ENCODE results near the gene AEBP1. TPM values are rescaled to one million over a fixed set of nuclear protein-coding genes. Genes with fewer than 3 reads are reported as not detected.

The AEBP1 gene
- total RNA-seq, 1 experiment from 2014 or later, result 0.54 TPM

GRCh38 chr7:44145479-44145968 lies 41.4 kb downstream of the AEBP1 start:
- H3K4me1 ChIP-seq, result peaks cover 7% of the 10 kb centered on the region
- no peaks in the 10 kb centered on the region for H3K36me3 Mint-ChIP-seq (ENCODE audit: insufficient read depth, unreplicated experiment)
- no peak overlapping the region for H3K4me3 ChIP-seq (ENCODE audit: low read depth, low read length)
- no peaks in the 10 kb centered on the region for H3K27me3 Mint-ChIP-seq (ENCODE audit: insufficient read depth, unreplicated experiment)
- CTCF ChIA-PET, result no interaction called here
- H3K36me3 ChIP-seq (ENCODE audit: control insufficient read depth, insufficient read depth, low read length), result no peaks in the 10 kb centered on the region
- POLR2A ChIA-PET, result no interaction called here
- H3K4me3 Mint-ChIP-seq (ENCODE audit: unreplicated experiment), result no peak overlapping the region
- peaks cover 7% of the 10 kb centered on the region for H3K4me1 Mint-ChIP-seq (ENCODE audit: low read depth, unreplicated experiment)
- no peak overlapping the region for H3K27ac Mint-ChIP-seq (ENCODE audit: unreplicated experiment)
- no peak for TF ChIP-seq CTCF (IDR thresholded peaks at IDR 0.05; ENCODE audit: insufficient read depth in 1 of 2, low read depth in 1 of 2, low read length in 1 of 2, severe bottlenecking in 1 of 2, unreplicated experiment in 1 of 2)
- no peaks in the 10 kb centered on the region for H3K9me3 Mint-ChIP-seq (ENCODE audit: unreplicated experiment)
- no peaks in the 10 kb centered on the region for H3K9me3 ChIP-seq
- no TSS peak for BruUV-seq (replicated peaks)
- peak in 1 of 2 experiments; percentile 18 for DNase-seq
- intact Hi-C loops (cut with micrococcal nuclease; ENCODE audit: unreplicated experiment), result no loop called here
- no peaks in the 10 kb centered on the region for H3K27me3 ChIP-seq (replicated peaks; ENCODE audit: control insufficient read depth, insufficient read depth, low read length)

- no peaks in the 10 kb centered on the region for H3K36me3 ChIP-seq (ENCODE audit: control insufficient read depth, insufficient read depth, low read length)
- Mint-ChIP-seq H3K9me3 (ENCODE audit: unreplicated experiment) (no peaks in the 10 kb centered on the region), H3K27me3 (ENCODE audit: insufficient read depth, unreplicated experiment) (no peaks in the 10 kb centered on the region), H3K4me1 (ENCODE audit: low read depth, unreplicated experiment) (peaks cover 2% of the 10 kb centered on the region), H3K36me3 (ENCODE audit: insufficient read depth, unreplicated experiment) (no peaks in the 10 kb centered on the region), H3K4me3 (ENCODE audit: unreplicated experiment) (no peak overlapping the region), H3K27ac (ENCODE audit: unreplicated experiment) (no peak overlapping the region)
- intact Hi-C loops (cut with micrococcal nuclease; ENCODE audit: unreplicated experiment), result no loop called here
- CTCF ChIA-PET, result no interaction called here
- POLR2A ChIA-PET, result no interaction called here
- TF ChIP-seq CTCF (IDR thresholded peaks at IDR 0.05; ENCODE audit: insufficient read depth in 1 of 2, low read depth in 1 of 2, low read length in 1 of 2, severe bottlenecking in 1 of 2, unreplicated experiment in 1 of 2), result no peak
- DNase-seq, result peak in 1 of 2 experiments; percentile 53
- no peaks in the 10 kb centered on the region for H3K27me3 ChIP-seq (replicated peaks; ENCODE audit: control insufficient read depth, insufficient read depth, low read length)
- no peaks in the 10 kb centered on the region for H3K9me3 ChIP-seq
- BruUV-seq (replicated peaks), result no TSS peak
- H3K4me3 ChIP-seq (ENCODE audit: low read depth, low read length), result no peak overlapping the region
- peaks cover 4% of the 10 kb centered on the region for H3K4me1 ChIP-seq
Observed at GRCh38 chr7:44145969-44146911, 42.1 kb downstream of the AEBP1 start.

- ChIA-PET POLR2A (no interaction called here), CTCF (no interaction called here)
- BruUV-seq (replicated peaks), result no TSS peak
Observed at GRCh38 chr7:44147026-44147991, 43.2 kb downstream of the AEBP1 start.

More at GRCh38 chr7:44147026-44147991, 43.2 kb downstream of the AEBP1 start:
- Histone ChIP-seq H3K9me3 (no peaks in the 10 kb centered on the region), H3K36me3 (ENCODE audit: control insufficient read depth, insufficient read depth, low read length) (no peaks in the 10 kb centered on the region), H3K4me1 (no peaks in the 10 kb centered on the region), H3K27me3 (replicated peaks; ENCODE audit: control insufficient read depth, insufficient read depth, low read length) (no peaks in the 10 kb centered on the region), H3K4me3 (ENCODE audit: low read depth, low read length) (no peak overlapping the region)
- no peaks in the 10 kb centered on the region for H3K27me3 Mint-ChIP-seq (ENCODE audit: insufficient read depth, unreplicated experiment)
- no peaks in the 10 kb centered on the region for H3K36me3 Mint-ChIP-seq (ENCODE audit: insufficient read depth, unreplicated experiment)
- H3K27ac Mint-ChIP-seq (ENCODE audit: unreplicated experiment), result no peak overlapping the region
- H3K9me3 Mint-ChIP-seq (ENCODE audit: unreplicated experiment), result no peaks in the 10 kb centered on the region
- TF ChIP-seq CTCF (IDR thresholded peaks at IDR 0.05; ENCODE audit: insufficient read depth in 1 of 2, low read depth in 1 of 2, low read length in 1 of 2, severe bottlenecking in 1 of 2, unreplicated experiment in 1 of 2), result no peak
- no peak overlapping the region for H3K4me3 Mint-ChIP-seq (ENCODE audit: unreplicated experiment)
- H3K4me1 Mint-ChIP-seq (ENCODE audit: low read depth, unreplicated experiment), result peaks cover 3% of the 10 kb centered on the region
- DNase-seq, result peak in 1 of 2 experiments; percentile 28
- intact Hi-C loops (cut with micrococcal nuclease; ENCODE audit: unreplicated experiment), result no loop called here

Measured in Caco-2 (cell line).